ENCODE results near the gene CEACAM3.
"Not testable (repeated sequence)": the region's sequence is repeated elsewhere in the genome, so short reads cannot be mapped to it uniquely, and the experiment has no call there.

Gene CEACAM3

DNA sequence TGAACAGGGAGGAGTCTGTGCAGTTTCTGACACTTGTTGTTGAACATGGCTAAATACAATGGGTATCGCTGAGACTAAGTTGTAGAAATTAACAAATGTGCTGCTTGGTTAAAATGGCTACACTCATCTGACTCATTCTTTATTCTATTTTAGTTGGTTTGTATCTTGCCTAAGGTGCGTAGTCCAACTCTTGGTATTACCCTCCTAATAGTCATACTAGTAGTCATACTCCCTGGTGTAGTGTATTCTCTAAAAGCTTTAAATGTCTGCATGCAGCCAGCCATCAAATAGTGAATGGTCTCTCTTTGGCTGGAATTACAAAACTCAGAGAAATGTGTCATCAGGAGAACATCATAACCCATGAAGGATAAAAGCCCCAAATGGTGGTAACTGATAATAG, 25.0 kb upstream of the CEACAM3 start:
- Histone ChIP-seq H3K36me3 (ENCODE audit: insufficient read depth, low read length) (no peaks in the 10 kb centered on the region), H3K27ac (ENCODE audit: low read depth, low read length) (no peak overlapping the region), H3K9ac (ENCODE audit: low read length) (no peak overlapping the region), H3K4me3 (ENCODE audit: low read depth in 1 of 2, low read length in 2 of 2) (no peak overlapping the region), H3K9me3 (ENCODE audit: low read length) (no peaks in the 10 kb centered on the region), H3K27me3 (ENCODE audit: control insufficient read depth in 1 of 2, insufficient read depth in 2 of 2, low read length in 2 of 2) (no peaks in the 10 kb centered on the region), H3K4me1 (ENCODE audit: insufficient read depth, low read length) (no peaks in the 10 kb centered on the region)

DNA sequence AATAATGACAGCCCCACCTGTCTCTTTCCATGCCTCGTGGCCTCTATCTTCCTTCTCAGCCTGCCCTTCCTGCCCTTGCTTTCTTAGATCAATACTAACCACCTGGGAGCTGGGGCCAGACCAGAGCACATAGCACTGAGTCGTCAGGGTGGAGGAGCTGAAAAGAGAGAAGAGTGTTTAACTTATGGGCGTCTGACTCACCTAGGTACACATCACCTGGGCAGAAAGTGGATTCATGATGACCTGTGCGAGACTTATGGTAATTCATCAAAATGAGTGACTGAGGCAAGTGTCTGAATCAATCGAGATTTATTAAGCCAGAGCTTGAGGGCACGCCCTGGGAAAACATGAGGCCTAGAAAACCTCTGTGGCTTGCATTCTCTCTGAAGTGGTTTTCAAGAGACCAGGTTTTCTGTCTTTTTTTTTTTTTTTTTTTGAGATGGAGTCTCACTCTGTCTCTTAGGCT, 21.8 kb upstream of the CEACAM3 start:
- no peaks in the 10 kb centered on the region for H3K4me1 ChIP-seq (ENCODE audit: insufficient read depth, low read length)
- H3K27me3 ChIP-seq (ENCODE audit: control insufficient read depth in 1 of 2, insufficient read depth in 2 of 2, low read length in 2 of 2) = no peaks in the 10 kb centered on the region
- no peak overlapping the region for H3K27ac ChIP-seq (ENCODE audit: low read depth, low read length)
- H3K36me3 ChIP-seq (ENCODE audit: insufficient read depth, low read length) = no peaks in the 10 kb centered on the region
- H3K4me3 ChIP-seq (ENCODE audit: low read depth in 1 of 2, low read length in 2 of 2) = no peak overlapping the region
- no peaks in the 10 kb centered on the region for H3K9me3 ChIP-seq (ENCODE audit: low read length)
- no peak overlapping the region for H3K9ac ChIP-seq (ENCODE audit: low read length)

DNA sequence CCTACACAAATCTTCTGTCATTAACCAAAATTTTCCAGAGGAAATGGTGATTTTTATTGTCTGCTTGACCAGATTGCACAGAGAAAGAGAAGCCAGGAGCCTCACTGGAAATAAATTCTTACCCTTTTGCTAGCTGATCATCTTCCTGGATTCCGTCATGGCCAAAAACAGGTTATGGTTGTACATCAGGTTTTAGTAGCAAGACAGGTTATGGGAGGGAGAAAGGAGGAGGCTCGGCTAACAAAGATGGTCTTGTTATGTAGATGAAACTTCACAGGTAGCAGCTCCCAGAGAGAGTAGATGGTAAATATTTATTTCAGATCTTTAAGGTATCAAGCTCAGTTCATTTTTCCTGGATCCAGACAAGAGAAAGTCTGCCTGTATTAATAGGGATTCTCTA, 19.7 kb upstream of the CEACAM3 start:
- Histone ChIP-seq H3K36me3 (ENCODE audit: insufficient read depth, low read length) (no peaks in the 10 kb centered on the region), H3K27ac (ENCODE audit: low read depth, low read length) (no peak overlapping the region), H3K9ac (ENCODE audit: low read length) (no peak overlapping the region), H3K4me1 (ENCODE audit: insufficient read depth, low read length) (no peaks in the 10 kb centered on the region), H3K4me3 (ENCODE audit: low read depth in 1 of 2, low read length in 2 of 2) (no peak overlapping the region), H3K9me3 (ENCODE audit: low read length) (no peaks in the 10 kb centered on the region), H3K27me3 (ENCODE audit: control insufficient read depth in 1 of 2, insufficient read depth in 2 of 2, low read length in 2 of 2) (no peaks in the 10 kb centered on the region)

DNA sequence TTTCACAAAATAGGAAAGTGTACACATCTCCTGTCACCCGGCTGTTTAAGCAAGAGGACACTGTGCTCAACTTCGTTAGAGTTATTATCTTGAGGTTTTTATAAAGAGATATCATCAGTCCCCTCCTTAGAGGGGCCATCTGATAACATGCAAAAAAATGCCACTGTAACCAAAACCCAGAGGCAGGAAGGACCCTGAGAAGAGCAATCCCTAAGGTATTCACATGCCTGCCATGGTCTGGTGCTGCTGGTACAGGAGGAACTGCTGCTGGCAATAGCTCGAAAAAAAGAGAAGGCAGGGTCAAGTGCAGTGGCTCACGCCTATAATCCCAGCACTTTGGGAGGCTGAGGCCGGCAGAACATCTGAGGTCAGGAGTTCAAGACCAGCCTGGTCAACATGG, 12.8 kb upstream of the CEACAM3 start:
- no peaks in the 10 kb centered on the region for H3K9me3 ChIP-seq (ENCODE audit: low read length)
- peaks cover 8% of the 10 kb centered on the region for H3K4me1 ChIP-seq (ENCODE audit: insufficient read depth, low read length)
- H3K36me3 ChIP-seq (ENCODE audit: insufficient read depth, low read length) = no peaks in the 10 kb centered on the region
- no peak overlapping the region for H3K4me3 ChIP-seq (ENCODE audit: low read depth in 1 of 2, low read length in 2 of 2)
- H3K27ac ChIP-seq (ENCODE audit: low read depth, low read length) = no peak overlapping the region
- no peak overlapping the region for H3K9ac ChIP-seq (ENCODE audit: low read length)
- H3K27me3 ChIP-seq (ENCODE audit: control insufficient read depth in 1 of 2, insufficient read depth in 2 of 2, low read length in 2 of 2) = peaks cover 6 to 11% of the 10 kb centered on the region in 2 donors

DNA sequence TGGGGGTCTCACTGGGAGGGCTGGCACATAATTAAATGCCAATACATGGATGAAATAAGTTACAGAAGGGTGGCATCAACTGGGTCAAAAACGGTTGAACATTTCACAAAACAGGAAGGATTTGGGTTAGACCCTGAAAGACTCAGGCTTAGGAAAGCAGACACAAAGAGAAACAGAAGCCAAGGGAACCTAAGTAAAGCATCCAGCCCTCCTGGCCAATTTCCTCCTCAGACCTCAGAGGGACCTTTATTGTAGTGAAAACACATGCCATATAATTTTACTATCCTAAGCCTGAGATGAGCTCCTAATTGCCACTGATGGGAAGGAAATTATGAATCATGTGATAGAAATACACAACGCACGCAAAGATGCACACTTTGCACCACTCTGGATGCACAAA, 12.1 kb upstream of the CEACAM3 start:
- H3K4me1 ChIP-seq (ENCODE audit: insufficient read depth, low read length) = peaks cover 8% of the 10 kb centered on the region
- H3K9me3 ChIP-seq (ENCODE audit: low read length) = no peaks in the 10 kb centered on the region
- no peaks in the 10 kb centered on the region for H3K36me3 ChIP-seq (ENCODE audit: insufficient read depth, low read length)
- no peak overlapping the region for H3K4me3 ChIP-seq (ENCODE audit: low read depth in 1 of 2, low read length in 2 of 2)
- H3K9ac ChIP-seq (ENCODE audit: low read length) = no peak overlapping the region
- no peak overlapping the region for H3K27ac ChIP-seq (ENCODE audit: low read depth, low read length)
- H3K27me3 ChIP-seq (ENCODE audit: control insufficient read depth in 1 of 2, insufficient read depth in 2 of 2, low read length in 2 of 2) = peaks cover 6 to 11% of the 10 kb centered on the region in 2 donors

DNA sequence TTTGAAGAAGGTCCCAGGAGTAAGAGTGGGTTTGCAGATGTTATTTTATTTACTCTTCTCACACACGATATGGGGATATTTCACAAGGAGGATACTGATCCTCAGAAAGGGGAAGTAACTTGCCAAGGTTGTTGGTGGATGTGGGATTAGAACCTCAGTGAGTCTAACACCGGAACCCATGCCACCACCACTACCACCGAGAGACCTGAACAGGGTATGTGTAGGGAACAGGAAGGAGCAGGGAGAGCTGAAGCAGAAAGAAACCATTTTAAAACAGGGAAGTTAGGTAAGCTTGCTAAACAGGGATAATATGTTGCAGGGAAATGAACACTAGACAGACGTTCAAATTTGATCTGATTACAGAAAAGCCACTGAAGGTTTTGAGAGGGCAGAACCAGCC, 11.6 kb upstream of the CEACAM3 start:
- no peaks in the 10 kb centered on the region for H3K36me3 ChIP-seq (ENCODE audit: insufficient read depth, low read length)
- H3K27ac ChIP-seq (ENCODE audit: low read depth, low read length) = no peak overlapping the region
- H3K9ac ChIP-seq (ENCODE audit: low read length) = no peak overlapping the region
- peaks cover 6 to 11% of the 10 kb centered on the region in 2 donors for H3K27me3 ChIP-seq (ENCODE audit: control insufficient read depth in 1 of 2, insufficient read depth in 2 of 2, low read length in 2 of 2)
- no peak overlapping the region for H3K4me3 ChIP-seq (ENCODE audit: low read depth in 1 of 2, low read length in 2 of 2)
- peaks cover 8% of the 10 kb centered on the region for H3K4me1 ChIP-seq (ENCODE audit: insufficient read depth, low read length)
- no peaks in the 10 kb centered on the region for H3K9me3 ChIP-seq (ENCODE audit: low read length)

DNA sequence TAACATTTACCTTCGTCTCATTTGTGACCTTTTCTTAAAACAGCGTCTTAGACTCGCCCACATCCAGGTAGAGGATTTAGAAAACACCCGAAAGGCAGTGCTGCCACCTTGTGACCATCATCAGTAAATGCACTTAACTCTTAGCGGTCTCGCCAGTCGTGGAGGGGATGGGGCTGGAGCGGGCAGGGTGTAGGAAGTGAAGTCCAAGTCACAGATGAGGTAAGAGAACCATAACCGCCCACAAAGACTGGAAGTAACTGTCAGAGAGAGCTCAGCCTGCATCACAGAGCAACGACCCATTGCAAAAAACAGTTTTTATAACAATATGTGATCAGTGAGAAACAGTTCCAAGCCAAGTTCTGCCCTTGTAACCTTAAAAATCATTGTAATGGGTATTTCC, 10.7 kb upstream of the CEACAM3 start:
- Histone ChIP-seq H3K9me3 (ENCODE audit: low read length) (no peaks in the 10 kb centered on the region), H3K27ac (ENCODE audit: low read depth, low read length) (no peak overlapping the region), H3K4me3 (ENCODE audit: low read depth in 1 of 2, low read length in 2 of 2) (no peak overlapping the region), H3K36me3 (ENCODE audit: insufficient read depth, low read length) (no peaks in the 10 kb centered on the region), H3K9ac (ENCODE audit: low read length) (no peak overlapping the region), H3K27me3 (ENCODE audit: control insufficient read depth in 1 of 2, insufficient read depth in 2 of 2, low read length in 2 of 2) (peaks cover 6 to 11% of the 10 kb centered on the region in 2 donors), H3K4me1 (ENCODE audit: insufficient read depth, low read length) (peaks cover 8% of the 10 kb centered on the region)

DNA sequence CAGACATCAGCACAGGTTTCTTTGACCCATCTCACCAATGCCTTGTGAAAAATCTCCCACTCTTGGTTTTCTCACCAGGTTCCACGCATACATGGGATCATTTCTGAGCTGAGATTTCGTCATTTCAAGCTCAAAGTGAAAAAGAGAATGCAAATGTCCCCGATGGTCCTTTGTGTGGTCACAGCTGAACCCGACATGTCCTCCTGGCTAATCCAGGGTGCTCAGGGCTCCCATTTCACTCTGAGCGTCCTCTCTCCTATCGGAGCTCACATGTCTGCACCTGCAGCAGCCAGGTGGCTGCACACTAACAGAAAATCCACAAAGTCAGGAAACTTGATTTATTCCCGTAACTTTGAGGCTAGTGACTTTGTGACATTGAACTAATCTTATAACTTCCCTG, 9.3 kb upstream of the CEACAM3 start:
- Histone ChIP-seq H3K9ac (ENCODE audit: low read length) (no peak overlapping the region), H3K4me1 (ENCODE audit: insufficient read depth, low read length) (peaks cover 8% of the 10 kb centered on the region), H3K27ac (ENCODE audit: low read depth, low read length) (no peak overlapping the region), H3K4me3 (ENCODE audit: low read depth in 1 of 2, low read length in 2 of 2) (no peak overlapping the region), H3K36me3 (ENCODE audit: insufficient read depth, low read length) (no peaks in the 10 kb centered on the region), H3K9me3 (ENCODE audit: low read length) (no peaks in the 10 kb centered on the region), H3K27me3 (ENCODE audit: control insufficient read depth in 1 of 2, insufficient read depth in 2 of 2, low read length in 2 of 2) (peaks cover 6 to 11% of the 10 kb centered on the region in 2 donors)

DNA sequence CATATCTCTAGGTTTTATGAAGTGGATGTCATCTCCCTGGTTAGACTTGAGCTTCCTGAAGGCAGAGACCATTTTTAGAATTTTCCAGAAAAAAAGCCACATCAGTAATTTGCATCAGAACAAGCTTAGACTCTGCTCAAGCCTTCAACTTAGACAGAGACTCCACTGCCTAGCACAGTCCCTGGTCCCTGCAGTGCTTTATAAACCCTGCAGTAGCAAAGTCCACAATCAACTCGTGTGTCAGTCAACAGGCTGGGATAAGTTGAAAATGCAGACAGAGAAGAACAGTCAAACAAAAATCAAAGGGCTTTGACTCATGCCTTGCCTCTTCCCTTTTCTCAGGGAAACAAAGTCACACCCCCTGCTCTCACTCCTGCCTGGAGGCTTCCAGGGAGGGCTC, 7.9 kb upstream of the CEACAM3 start:
- H3K36me3 ChIP-seq (ENCODE audit: insufficient read depth, low read length); H3K27ac ChIP-seq (ENCODE audit: low read depth, low read length); H3K9me3 ChIP-seq (ENCODE audit: low read length); H3K9ac ChIP-seq (ENCODE audit: low read length); H3K4me1 ChIP-seq (ENCODE audit: insufficient read depth, low read length); H3K4me3 ChIP-seq (ENCODE audit: low read depth in 1 of 2, low read length in 2 of 2): not testable (repeated sequence)
- H3K27me3 ChIP-seq (ENCODE audit: control insufficient read depth in 1 of 2, insufficient read depth in 2 of 2, low read length in 2 of 2) = peaks cover 6 to 11% of the 10 kb centered on the region in 2 donors

DNA sequence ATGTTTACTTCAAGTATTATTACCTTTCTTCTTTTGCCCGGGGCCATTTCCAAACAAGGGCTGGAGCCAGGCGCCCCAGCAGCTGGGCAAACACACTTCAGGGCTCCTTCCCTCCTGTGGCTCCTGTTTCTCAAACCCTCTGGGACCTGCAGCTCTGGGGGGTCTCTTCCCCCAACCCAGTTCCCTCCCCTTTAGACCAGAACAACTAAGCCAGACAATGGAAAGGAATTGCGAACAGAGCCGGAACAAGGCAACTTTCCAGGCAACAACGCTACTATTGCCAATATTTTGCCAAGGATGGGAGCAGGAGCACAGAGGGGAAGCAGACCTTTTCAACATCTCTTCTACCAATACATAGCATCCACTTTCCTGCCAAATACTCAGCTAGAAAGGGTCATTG, 7.3 kb upstream of the CEACAM3 start:
- not testable (repeated sequence) for H3K9ac ChIP-seq (ENCODE audit: low read length); H3K4me3 ChIP-seq (ENCODE audit: low read depth in 1 of 2, low read length in 2 of 2); H3K36me3 ChIP-seq (ENCODE audit: insufficient read depth, low read length); H3K4me1 ChIP-seq (ENCODE audit: insufficient read depth, low read length); H3K27ac ChIP-seq (ENCODE audit: low read depth, low read length); H3K9me3 ChIP-seq (ENCODE audit: low read length)
- peaks cover 6 to 11% of the 10 kb centered on the region in 2 donors for H3K27me3 ChIP-seq (ENCODE audit: control insufficient read depth in 1 of 2, insufficient read depth in 2 of 2, low read length in 2 of 2)

DNA sequence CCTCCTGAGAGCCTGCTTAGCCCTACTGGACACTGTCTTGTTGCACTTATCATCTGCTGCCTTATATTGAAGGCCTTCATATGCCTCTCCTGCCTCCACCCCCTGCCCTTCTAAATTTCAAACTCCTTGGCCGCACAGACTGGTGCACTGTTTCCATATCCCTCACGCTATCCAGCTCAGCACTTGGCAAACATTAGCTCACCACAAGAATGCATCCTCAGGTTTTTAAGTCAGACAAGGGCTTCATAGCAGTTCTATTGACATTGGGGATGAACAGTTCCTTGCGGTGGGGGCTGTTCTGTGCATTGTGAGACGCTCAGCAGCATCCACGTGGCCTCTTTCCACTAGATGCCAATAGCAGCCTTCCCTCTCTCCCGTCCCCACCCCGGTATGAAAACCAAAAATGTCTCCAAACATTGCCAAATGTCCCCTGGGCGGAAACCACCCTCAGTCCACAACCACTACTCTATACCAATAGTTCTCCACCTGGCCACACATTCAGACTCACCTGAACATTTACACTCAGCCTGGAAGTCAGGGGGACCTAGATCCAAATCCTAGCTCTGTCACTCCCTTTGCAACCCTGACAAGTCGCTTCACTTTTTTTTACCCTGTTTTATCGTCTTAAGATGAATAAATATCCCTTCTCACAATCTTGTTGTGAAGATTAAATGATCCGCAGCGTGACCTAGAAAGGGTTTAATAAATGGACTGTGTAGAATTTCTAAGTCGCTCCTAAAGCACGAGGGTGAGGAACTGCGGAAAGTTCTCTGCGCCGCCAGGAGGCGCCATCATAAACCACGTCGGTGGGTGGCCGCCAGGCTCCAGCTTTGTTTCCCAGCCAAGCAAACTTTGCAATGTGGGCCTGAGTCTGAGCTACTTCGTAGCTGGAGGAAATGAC, 3.6 kb upstream of the CEACAM3 start:
- Histone ChIP-seq H3K9ac (ENCODE audit: low read length) (no peak overlapping the region), H3K9me3 (ENCODE audit: low read length) (no peaks in the 10 kb centered on the region), H3K27ac (ENCODE audit: low read depth, low read length) (no peak overlapping the region), H3K36me3 (ENCODE audit: insufficient read depth, low read length) (no peaks in the 10 kb centered on the region), H3K4me1 (ENCODE audit: insufficient read depth, low read length) (no peaks in the 10 kb centered on the region), H3K4me3 (ENCODE audit: low read depth in 1 of 2, low read length in 2 of 2) (no peak overlapping the region), H3K27me3 (ENCODE audit: control insufficient read depth in 1 of 2, insufficient read depth in 2 of 2, low read length in 2 of 2) (no peaks in the 10 kb centered on the region)

DNA sequence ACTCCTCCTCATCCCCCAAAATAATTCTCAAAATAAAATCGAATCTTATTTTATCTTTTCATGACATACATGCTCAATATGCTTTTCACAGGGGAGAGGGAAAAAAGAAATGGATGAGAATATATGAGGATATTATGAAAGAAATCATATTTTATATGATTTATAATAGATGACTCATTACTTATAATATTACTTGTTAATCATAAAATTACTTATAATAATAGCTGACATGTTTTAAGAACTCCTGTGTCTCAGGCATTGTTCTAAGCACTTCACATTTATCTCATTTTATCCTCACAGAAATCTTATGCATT, 3.0 kb upstream of the CEACAM3 start:
- H3K4me1 ChIP-seq (ENCODE audit: insufficient read depth, low read length) = no peaks in the 10 kb centered on the region
- H3K9me3 ChIP-seq (ENCODE audit: low read length) = no peaks in the 10 kb centered on the region
- no peaks in the 10 kb centered on the region for H3K36me3 ChIP-seq (ENCODE audit: insufficient read depth, low read length)
- H3K27ac ChIP-seq (ENCODE audit: low read depth, low read length) = no peak overlapping the region
- H3K27me3 ChIP-seq (ENCODE audit: control insufficient read depth in 1 of 2, insufficient read depth in 2 of 2, low read length in 2 of 2) = no peaks in the 10 kb centered on the region
- no peak overlapping the region for H3K4me3 ChIP-seq (ENCODE audit: low read depth in 1 of 2, low read length in 2 of 2)
- H3K9ac ChIP-seq (ENCODE audit: low read length) = no peak overlapping the region
